HT1080 (cell line): ENCODE results near the gene PRM2. TPM values are rescaled to one million over a fixed set of nuclear protein-coding genes. Genes with fewer than 3 reads are reported as not detected.
"Not testable (repeated sequence)": the region's sequence is repeated elsewhere in the genome, so short reads cannot be mapped to it uniquely, and the experiment has no call there.

ENCODE experiments used
- DNase-seq: peaks from one replicate; pipeline ENCODE4 v3.0.0-alpha.2; 2015; ENCODE audit warnings: low read depth
- total RNA-seq: library from RNA; depleted of rRNA; stranded (reverse); fragments of >200 nt; shearing (Covaris generic); gene quantifications from 2 replicates; pipeline ENCODE4 v1.2.3, GENCODE V29; 2014

PRM2 gene
- total RNA-seq, 1 experiment from 2014 or later: not detected

GRCh38 chr16:11307639-11308492, 31.6 kb upstream of the PRM2 start:
- DNase-seq: no peak

- no peak for DNase-seq
Observed at GRCh38 chr16:11306997-11307638, 30.8 kb upstream of the PRM2 start.

GRCh38 chr16:11306381-11306780, 30.1 kb upstream of the PRM2 start:
- DNase-seq: no peak

- no peak for DNase-seq
Observed at GRCh38 chr16:11303405-11304138, 27.3 kb upstream of the PRM2 start.

- no peak for DNase-seq
Observed at GRCh38 chr16:11302977-11303376, 26.7 kb upstream of the PRM2 start.

GRCh38 chr16:11301645-11302501, 25.6 kb upstream of the PRM2 start:
- DNase-seq: no peak

GRCh38 chr16:11300560-11300892, 24.2 kb upstream of the PRM2 start:
- DNase-seq: no peak

- no peak for DNase-seq
Observed at GRCh38 chr16:11299865-11300559, 23.7 kb upstream of the PRM2 start.

GRCh38 chr16:11298950-11299547, 22.8 kb upstream of the PRM2 start:
- not testable (repeated sequence) for DNase-seq

- DNase-seq: no peak
Observed at GRCh38 chr16:11298143-11298900, 22.0 kb upstream of the PRM2 start.

GRCh38 chr16:11297492-11298142, 21.3 kb upstream of the PRM2 start:
- peak; percentile 47 for DNase-seq

- DNase-seq: no peak
Observed at GRCh38 chr16:11296706-11297491, 20.6 kb upstream of the PRM2 start.

GRCh38 chr16:11296351-11296705, 20.0 kb upstream of the PRM2 start:
- no peak for DNase-seq

GRCh38 chr16:11295672-11296071, 19.4 kb upstream of the PRM2 start:
- DNase-seq: no peak

GRCh38 chr16:11292076-11292748, 15.9 kb upstream of the PRM2 start:
- DNase-seq: no peak

GRCh38 chr16:11291091-11291703, 14.9 kb upstream of the PRM2 start:
- no peak for DNase-seq
